Measurements from ENCODE around the gene PDXP. TPM values are rescaled to one million over a fixed set of nuclear protein-coding genes. Genes with fewer than 3 reads are reported as not detected.
A peak's percentile ranks its signal among the peaks of the same experiment; 100 is the strongest.

The PDXP gene
- total and polyA plus RNA-seq, 2 of the 13 experiments (the other 11 are each of a cell fraction or from before 2014, with no cell fraction given): 58.2 to 70.6 TPM

GRCh38 chr22:37658133-37659065, at the start of gene PDXP (continued):
- peak; percentile 5; the same call in 1 of the 2 replicates for TF ChIP-seq ZNF687 (CRISPR knock-in tag; IDR thresholded peaks at IDR 0.05)
- TF ChIP-seq ZBTB26 (CRISPR knock-in tag; IDR thresholded peaks at IDR 0.05; ENCODE audit: borderline replicate concordance): no peak
- TF ChIP-seq JARID2 (CRISPR knock-in tag; IDR thresholded peaks at IDR 0.05; ENCODE audit: insufficient replicate concordance): no peak
- no peak for TF ChIP-seq ZNF652 (CRISPR knock-in tag; IDR thresholded peaks at IDR 0.05; ENCODE audit: borderline replicate concordance, low read depth)
- TF ChIP-seq ASH2L (IDR thresholded peaks at IDR 0.05; ENCODE audit: insufficient read length, low read depth, low read length): no peak
- 0 out of 2 replicates have a peak, but pooled peaks have one; percentile 45 for TF ChIP-seq ZNF639 (CRISPR knock-in tag; conservative IDR thresholded peaks at IDR 0.05)
- TF ChIP-seq ZNF749 (CRISPR knock-in tag; IDR thresholded peaks at IDR 0.05; ENCODE audit: borderline replicate concordance): no peak
- no peak for TF ChIP-seq ZNF720 (CRISPR knock-in tag; IDR thresholded peaks at IDR 0.05)
- TF ChIP-seq ZNF674 (CRISPR knock-in tag; IDR thresholded peaks at IDR 0.05; ENCODE audit: low read depth): no peak
- TF ChIP-seq PAWR (CRISPR knock-in tag; IDR thresholded peaks at IDR 0.05; ENCODE audit: borderline replicate concordance): no peak
- TF ChIP-seq ZSCAN20 (CRISPR knock-in tag; IDR thresholded peaks at IDR 0.05; ENCODE audit: borderline replicate concordance): 0 out of 2 replicates have a peak, but pooled peaks have one; percentile 30
- TF ChIP-seq SALL1 (CRISPR knock-in tag; IDR thresholded peaks at IDR 0.05): peak; percentile 52; the same call in 1 of the 2 replicates
- TF ChIP-seq ZBTB2 (CRISPR knock-in tag; IDR thresholded peaks at IDR 0.05; ENCODE audit: low read depth): no peak; the same call in 1 of the 2 replicates
- no peak for TF ChIP-seq KLF9 (CRISPR knock-in tag; IDR thresholded peaks at IDR 0.05; ENCODE audit: low read depth)

Measured in HepG2 (cell line).